ENCODE measurements around the gene SPDYC. TPM values are rescaled to one million over a fixed set of nuclear protein-coding genes. Genes with fewer than 3 reads are reported as not detected.
A peak's percentile ranks its signal among the peaks of the same experiment; 100 is the strongest.

Gene SPDYC
- total RNA-seq, 1 experiment from 2014 or later = not detected

DNA sequence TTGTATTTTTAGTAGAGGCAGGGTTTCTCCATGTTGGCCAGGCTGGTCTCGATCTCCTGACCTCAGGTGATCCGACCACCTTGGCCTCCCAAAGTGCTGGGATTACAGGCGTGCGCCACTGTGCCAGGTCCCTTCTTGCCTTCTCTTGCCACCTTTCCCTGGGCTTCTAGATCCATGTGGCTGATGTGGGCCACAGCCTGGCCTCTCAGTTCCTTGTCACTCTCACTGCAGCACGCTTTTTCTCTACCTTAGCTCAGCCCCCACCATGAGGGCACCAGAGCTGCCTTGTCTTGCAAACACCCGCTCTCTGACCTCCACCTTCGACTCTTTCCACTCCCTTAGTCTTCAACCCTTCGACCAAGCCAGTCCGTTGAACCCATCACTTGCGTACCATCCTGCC, 19.2 kb downstream of the SPDYC start:
- no peaks in the 10 kb centered on the region for H3K9me3 ChIP-seq
- no peaks in the 10 kb centered on the region for H3K27me3 Mint-ChIP-seq (ENCODE audit: insufficient read depth, unreplicated experiment)
- H3K4me3 Mint-ChIP-seq (ENCODE audit: unreplicated experiment) = no peak overlapping the region
- intact Hi-C loops (cut with micrococcal nuclease; ENCODE audit: unreplicated experiment) = no loop called here
- ChIA-PET CTCF (no interaction called here), POLR2A (no interaction called here)
- no peak overlapping the region for H3K4me3 ChIP-seq (ENCODE audit: low read depth, low read length)
- TF ChIP-seq, protein P1, sequence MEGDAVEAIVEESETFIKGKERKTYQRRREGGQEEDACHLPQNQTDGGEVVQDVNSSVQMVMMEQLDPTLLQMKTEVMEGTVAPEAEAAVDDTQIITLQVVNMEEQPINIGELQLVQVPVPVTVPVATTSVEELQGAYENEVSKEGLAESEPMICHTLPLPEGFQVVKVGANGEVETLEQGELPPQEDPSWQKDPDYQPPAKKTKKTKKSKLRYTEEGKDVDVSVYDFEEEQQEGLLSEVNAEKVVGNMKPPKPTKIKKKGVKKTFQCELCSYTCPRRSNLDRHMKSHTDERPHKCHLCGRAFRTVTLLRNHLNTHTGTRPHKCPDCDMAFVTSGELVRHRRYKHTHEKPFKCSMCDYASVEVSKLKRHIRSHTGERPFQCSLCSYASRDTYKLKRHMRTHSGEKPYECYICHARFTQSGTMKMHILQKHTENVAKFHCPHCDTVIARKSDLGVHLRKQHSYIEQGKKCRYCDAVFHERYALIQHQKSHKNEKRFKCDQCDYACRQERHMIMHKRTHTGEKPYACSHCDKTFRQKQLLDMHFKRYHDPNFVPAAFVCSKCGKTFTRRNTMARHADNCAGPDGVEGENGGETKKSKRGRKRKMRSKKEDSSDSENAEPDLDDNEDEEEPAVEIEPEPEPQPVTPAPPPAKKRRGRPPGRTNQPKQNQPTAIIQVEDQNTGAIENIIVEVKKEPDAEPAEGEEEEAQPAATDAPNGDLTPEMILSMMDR (IDR thresholded peaks at IDR 0.05; ENCODE audit: insufficient read depth in 1 of 2, low read depth in 1 of 2, low read length in 1 of 2, severe bottlenecking in 1 of 2, unreplicated experiment in 1 of 2) = no peak
- no peaks in the 10 kb centered on the region for H3K27me3 ChIP-seq (replicated peaks; ENCODE audit: control insufficient read depth, insufficient read depth, low read length)
- H3K4me1 ChIP-seq = no peaks in the 10 kb centered on the region
- peaks cover 10% of the 10 kb centered on the region for H3K36me3 ChIP-seq (ENCODE audit: control insufficient read depth, insufficient read depth, low read length)
- H3K4me1 Mint-ChIP-seq (ENCODE audit: low read depth, unreplicated experiment) = peaks cover 12% of the 10 kb centered on the region
- BruUV-seq (replicated peaks) = no TSS peak
- peaks cover 73% of the 10 kb centered on the region for H3K36me3 Mint-ChIP-seq (ENCODE audit: insufficient read depth, unreplicated experiment)
- H3K27ac Mint-ChIP-seq (ENCODE audit: unreplicated experiment) = no peak overlapping the region
- no peaks in the 10 kb centered on the region for H3K9me3 Mint-ChIP-seq (ENCODE audit: unreplicated experiment)
- DNase-seq = no peak

DNA sequence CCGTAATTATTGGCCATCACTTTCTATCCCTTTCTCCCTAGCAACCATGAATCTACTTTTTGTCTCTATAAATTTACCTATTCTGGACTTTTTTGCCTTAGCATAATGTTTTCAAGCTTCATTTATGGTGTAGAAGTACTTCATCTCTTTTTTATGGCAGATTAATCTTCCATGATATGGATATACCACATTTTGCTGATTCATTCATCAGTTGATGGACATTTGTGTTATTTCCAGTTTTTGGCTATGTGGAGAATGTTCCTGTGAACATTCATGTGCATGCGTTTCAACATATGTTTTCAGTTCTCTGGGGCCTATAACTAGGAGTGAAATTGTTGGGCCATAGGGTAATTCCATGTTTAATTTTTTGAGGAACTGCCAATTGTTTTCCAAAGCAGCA, 24.5 kb downstream of the SPDYC start:
- Mint-ChIP-seq H3K36me3 (ENCODE audit: insufficient read depth, unreplicated experiment) (peaks cover 88% of the 10 kb centered on the region), H3K4me1 (ENCODE audit: low read depth, unreplicated experiment) (peaks cover 12% of the 10 kb centered on the region), H3K9me3 (ENCODE audit: unreplicated experiment) (no peaks in the 10 kb centered on the region), H3K27me3 (ENCODE audit: insufficient read depth, unreplicated experiment) (no peaks in the 10 kb centered on the region), H3K4me3 (ENCODE audit: unreplicated experiment) (no peak overlapping the region), H3K27ac (ENCODE audit: unreplicated experiment) (no peak overlapping the region)
- ChIA-PET CTCF (no interaction called here), POLR2A (no interaction called here)
- intact Hi-C loops (cut with micrococcal nuclease; ENCODE audit: unreplicated experiment) = no loop called here
- Histone ChIP-seq H3K27me3 (replicated peaks; ENCODE audit: control insufficient read depth, insufficient read depth, low read length) (no peaks in the 10 kb centered on the region), H3K4me1 (peaks cover 6% of the 10 kb centered on the region), H3K9me3 (no peaks in the 10 kb centered on the region), H3K36me3 (ENCODE audit: control insufficient read depth, insufficient read depth, low read length) (peaks cover 2% of the 10 kb centered on the region), H3K4me3 (ENCODE audit: low read depth, low read length) (no peak overlapping the region)
- TF ChIP-seq, protein P1 (IDR thresholded peaks at IDR 0.05; ENCODE audit: insufficient read depth in 1 of 2, low read depth in 1 of 2, low read length in 1 of 2, severe bottlenecking in 1 of 2, unreplicated experiment in 1 of 2) = no peak
- DNase-seq = no peak
- no TSS peak for BruUV-seq (replicated peaks)

DNA sequence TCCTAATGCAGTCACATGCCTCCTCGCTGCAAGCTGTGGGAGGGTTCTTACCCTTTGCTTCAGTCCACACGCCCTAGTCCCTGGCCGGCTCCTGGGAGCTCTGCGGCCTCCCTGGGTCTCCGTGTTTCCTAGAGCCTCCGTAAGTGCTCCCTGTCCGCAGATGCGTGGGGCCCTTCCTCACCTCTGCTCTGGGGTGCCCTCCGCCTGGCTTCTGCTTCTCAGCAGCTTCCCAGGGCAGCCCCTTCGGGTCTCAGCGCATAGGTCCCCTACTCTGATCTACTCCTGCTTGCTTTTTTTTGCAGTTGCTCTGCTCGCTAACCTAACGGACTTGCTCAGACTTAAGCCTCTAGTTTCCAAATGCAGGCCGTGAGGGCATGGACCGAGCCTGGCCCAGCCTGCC, 34.1 kb downstream of the SPDYC start:
- H3K9me3 ChIP-seq = no peaks in the 10 kb centered on the region
- H3K27me3 ChIP-seq (replicated peaks; ENCODE audit: control insufficient read depth, insufficient read depth, low read length) = no peaks in the 10 kb centered on the region
- ChIA-PET CTCF (interaction anchor here (1.0 to 1.1 kb wide), 2 partner anchors 46 to 58 kb away, joined by 3 to 5 read pairs; partner anchors contain the start of gene POLA2), POLR2A (no interaction called here)
- TF ChIP-seq, protein P1 (IDR thresholded peaks at IDR 0.05; ENCODE audit: insufficient read depth in 1 of 2, low read depth in 1 of 2, low read length in 1 of 2, severe bottlenecking in 1 of 2, unreplicated experiment in 1 of 2) = no peak
- BruUV-seq (replicated peaks) = no TSS peak
- H3K36me3 ChIP-seq (ENCODE audit: control insufficient read depth, insufficient read depth, low read length) = peaks cover 16% of the 10 kb centered on the region
- intact Hi-C loops (cut with micrococcal nuclease; ENCODE audit: unreplicated experiment) = loop anchor here (1.0 kb wide), 1 partner anchor 50 kb away; no protein-coding TSS in a partner anchor
- peaks cover 15% of the 10 kb centered on the region for H3K4me1 ChIP-seq
- Mint-ChIP-seq H3K4me1 (ENCODE audit: low read depth, unreplicated experiment) (peaks cover 10% of the 10 kb centered on the region), H3K4me3 (ENCODE audit: unreplicated experiment) (no peak overlapping the region), H3K27ac (ENCODE audit: unreplicated experiment) (peak overlapping the region; percentile 74), H3K9me3 (ENCODE audit: unreplicated experiment) (no peaks in the 10 kb centered on the region), H3K27me3 (ENCODE audit: insufficient read depth, unreplicated experiment) (no peaks in the 10 kb centered on the region), H3K36me3 (ENCODE audit: insufficient read depth, unreplicated experiment) (peaks cover 91% of the 10 kb centered on the region)
- H3K4me3 ChIP-seq (ENCODE audit: low read depth, low read length) = no peak overlapping the region
- DNase-seq = no peak

Data from Caco-2 (cell line).